Thoracic aorta (tissue), 2 donors: ENCODE results near the gene ZBTB40. TPM values are rescaled to one million over a fixed set of nuclear protein-coding genes. Genes with fewer than 3 reads are reported as not detected.

Source experiments
- ATAC-seq: fragments of 150-250 bp; one replicate; pipeline ENCODE4 v1.8.0; 2017; ENCODE audit warnings: low read depth; ENCODE audit not compliant: insufficient number of reproducible peaks, low FRiP score
- DNase-seq: peaks from one replicate; pipeline ENCODE4 v3.0.0-alpha.2; 2020; ENCODE audit warnings: low spot score
- H3K27ac ChIP-seq, 2 donors: fragments of 200-600 bp; sonication (generic); 1 replicate in 1 of 2; 2 replicates in 1 of 2; pipeline ENCODE4 v1.5.1; 2016; ENCODE audit warnings: mild to moderate bottlenecking in 2 of 2, moderate library complexity in 2 of 2
- H3K27me3 ChIP-seq: fragments of 200-600 bp; sonication (generic); replicated peaks from 2 replicates; pipeline ENCODE4 v1.6.0; 2016; ENCODE audit warnings: mild to moderate bottlenecking; ENCODE audit not compliant: insufficient read depth
- H3K36me3 ChIP-seq: fragments of 200-600 bp; sonication (generic); one replicate; pipeline ENCODE4 v1.5.1; 2016
- H3K4me1 ChIP-seq, 2 donors: fragments of 200-600 bp; sonication (generic); 1 replicate in 1 of 2; 2 replicates in 1 of 2; pipeline versions ENCODE4 v1.5.1 to v1.6.0; 2016; ENCODE audit warnings: low read depth in 2 of 2, mild to moderate bottlenecking in 1 of 2; ENCODE audit not compliant: control insufficient read depth in 1 of 2
- H3K4me3 ChIP-seq: fragments of 200-600 bp; sonication (generic); 2 replicates; pipeline ENCODE4 v1.5.1; 2016; ENCODE audit warnings: mild to moderate bottlenecking
- H3K9me3 ChIP-seq: fragments of 200-600 bp; sonication (generic); 2 replicates; pipeline ENCODE4 v1.5.1; 2016
- total RNA-seq, 2 donors: library from RNA; depleted of rRNA; stranded (reverse); fragments of >200 nt; gene quantifications; one replicate each; pipeline versions ENCODE4 v1.1.0 to v1.2.3, GENCODE V29; 2016
- TF ChIP-seq, protein P1 (sequence below): fragments of 200-600 bp; sonication (generic); IDR thresholded peaks from one replicate; pipeline ENCODE4 v1.5.1; 2019; ENCODE audit warnings: antibody characterized with exemption

ZBTB40 gene
- total RNA-seq, 2 donors from 2014 or later = 30.4 to 36.4 TPM

DNA sequence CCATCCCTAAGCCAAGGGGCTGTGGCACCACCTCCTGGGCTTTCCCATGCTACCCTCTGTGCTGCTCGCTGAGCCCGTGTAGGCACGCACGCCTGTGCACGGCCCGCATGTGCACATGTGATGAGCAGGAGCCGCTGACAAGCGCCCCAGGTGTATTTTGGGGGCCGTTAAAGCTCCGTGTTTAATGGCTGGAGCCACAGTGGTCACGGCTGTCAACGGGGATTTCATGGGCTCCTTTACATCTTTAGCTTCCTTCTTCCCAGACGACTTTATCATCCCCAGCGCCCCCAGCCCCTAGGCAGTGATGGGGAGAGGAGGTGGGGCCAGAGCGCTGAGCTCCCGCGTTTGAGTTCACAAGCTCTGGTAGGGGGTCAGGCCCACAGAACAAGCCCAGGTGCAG lies 99.9 kb downstream of the ZBTB40 start:
- TF ChIP-seq, protein P1, sequence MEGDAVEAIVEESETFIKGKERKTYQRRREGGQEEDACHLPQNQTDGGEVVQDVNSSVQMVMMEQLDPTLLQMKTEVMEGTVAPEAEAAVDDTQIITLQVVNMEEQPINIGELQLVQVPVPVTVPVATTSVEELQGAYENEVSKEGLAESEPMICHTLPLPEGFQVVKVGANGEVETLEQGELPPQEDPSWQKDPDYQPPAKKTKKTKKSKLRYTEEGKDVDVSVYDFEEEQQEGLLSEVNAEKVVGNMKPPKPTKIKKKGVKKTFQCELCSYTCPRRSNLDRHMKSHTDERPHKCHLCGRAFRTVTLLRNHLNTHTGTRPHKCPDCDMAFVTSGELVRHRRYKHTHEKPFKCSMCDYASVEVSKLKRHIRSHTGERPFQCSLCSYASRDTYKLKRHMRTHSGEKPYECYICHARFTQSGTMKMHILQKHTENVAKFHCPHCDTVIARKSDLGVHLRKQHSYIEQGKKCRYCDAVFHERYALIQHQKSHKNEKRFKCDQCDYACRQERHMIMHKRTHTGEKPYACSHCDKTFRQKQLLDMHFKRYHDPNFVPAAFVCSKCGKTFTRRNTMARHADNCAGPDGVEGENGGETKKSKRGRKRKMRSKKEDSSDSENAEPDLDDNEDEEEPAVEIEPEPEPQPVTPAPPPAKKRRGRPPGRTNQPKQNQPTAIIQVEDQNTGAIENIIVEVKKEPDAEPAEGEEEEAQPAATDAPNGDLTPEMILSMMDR = no peak
- no peaks in the 10 kb centered on the region for H3K36me3 ChIP-seq
- H3K9me3 ChIP-seq = no peaks in the 10 kb centered on the region
- ATAC-seq = no peak
- H3K4me1 ChIP-seq = peaks cover 0 to 6% of the 10 kb centered on the region in 2 donors
- DNase-seq = no peak
- no peaks in the 10 kb centered on the region for H3K27me3 ChIP-seq
- H3K4me3 ChIP-seq = no peak overlapping the region
- no peak overlapping the region for H3K27ac ChIP-seq

DNA sequence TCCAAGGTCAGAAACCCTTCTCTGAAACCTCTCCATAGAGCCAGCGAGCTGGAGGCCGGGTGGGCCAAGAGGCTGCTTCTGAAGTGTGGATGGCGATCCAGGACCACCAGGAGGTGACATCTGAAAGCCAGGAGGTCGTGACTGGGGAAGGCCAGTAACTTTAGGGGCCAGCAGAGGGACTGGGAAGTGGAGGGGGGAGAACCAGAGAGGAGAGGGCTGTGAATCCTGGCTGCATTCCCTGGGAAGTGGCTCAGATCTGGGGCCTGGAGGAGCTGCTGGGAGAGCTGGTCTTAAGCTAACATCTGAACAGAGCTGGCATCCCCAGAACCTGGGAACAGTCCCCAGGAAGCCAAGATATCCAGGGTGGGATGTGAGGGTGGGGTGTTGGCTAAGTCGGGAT lies 100.4 kb downstream of the ZBTB40 start:
- no peak overlapping the region for H3K27ac ChIP-seq
- peaks cover 0 to 6% of the 10 kb centered on the region in 2 donors for H3K4me1 ChIP-seq
- H3K27me3 ChIP-seq = no peaks in the 10 kb centered on the region
- H3K9me3 ChIP-seq = no peaks in the 10 kb centered on the region
- ATAC-seq (no peak), DNase-seq (no peak)
- TF ChIP-seq, protein P1 = no peak
- H3K4me3 ChIP-seq = no peak overlapping the region
- H3K36me3 ChIP-seq = no peaks in the 10 kb centered on the region

DNA sequence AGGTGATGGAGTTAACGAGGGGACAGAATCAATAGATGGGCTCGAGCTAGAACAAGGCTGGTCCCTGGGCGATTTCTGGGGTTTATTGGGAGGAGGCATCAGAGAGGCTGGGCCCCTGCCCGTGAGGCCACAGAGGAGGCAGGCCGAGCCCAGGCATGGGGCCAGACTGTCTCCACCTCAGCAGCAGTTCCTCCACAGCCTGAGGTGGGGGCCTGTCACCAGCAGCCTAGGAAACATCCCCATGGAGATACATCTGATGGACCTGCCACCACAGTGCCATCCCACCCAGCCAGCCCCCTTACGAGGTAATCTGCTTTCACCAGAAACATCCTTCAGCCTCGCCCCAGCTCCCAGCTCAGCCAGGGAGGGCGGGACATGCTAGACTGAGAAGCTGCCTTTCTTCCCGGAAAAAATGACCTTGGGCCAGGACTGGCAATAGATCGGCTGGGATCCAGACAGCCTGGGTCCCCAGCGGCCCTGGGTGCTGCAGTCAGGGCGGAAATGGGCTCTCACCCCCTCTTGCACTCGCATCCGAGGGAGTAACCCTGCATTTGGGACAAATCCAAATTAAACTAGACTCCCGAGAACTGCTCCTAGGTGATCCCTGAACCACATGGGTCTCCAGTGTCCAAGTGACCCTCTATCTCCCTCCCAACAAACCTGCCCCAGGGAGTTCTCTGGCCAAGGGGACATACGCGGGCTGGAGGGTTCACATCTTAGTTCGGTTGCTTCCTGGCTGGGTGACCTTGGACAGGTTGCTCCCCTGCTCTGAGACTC lies 101.6 kb downstream of the ZBTB40 start:
- peaks cover 0 to 6% of the 10 kb centered on the region in 2 donors for H3K4me1 ChIP-seq
- TF ChIP-seq, protein P1 = no peak
- no peaks in the 10 kb centered on the region for H3K36me3 ChIP-seq
- ATAC-seq (no peak), DNase-seq (no peak)
- H3K27ac ChIP-seq = no peak overlapping the region
- H3K9me3 ChIP-seq = no peaks in the 10 kb centered on the region
- no peak overlapping the region for H3K4me3 ChIP-seq
- H3K27me3 ChIP-seq = no peaks in the 10 kb centered on the region

DNA sequence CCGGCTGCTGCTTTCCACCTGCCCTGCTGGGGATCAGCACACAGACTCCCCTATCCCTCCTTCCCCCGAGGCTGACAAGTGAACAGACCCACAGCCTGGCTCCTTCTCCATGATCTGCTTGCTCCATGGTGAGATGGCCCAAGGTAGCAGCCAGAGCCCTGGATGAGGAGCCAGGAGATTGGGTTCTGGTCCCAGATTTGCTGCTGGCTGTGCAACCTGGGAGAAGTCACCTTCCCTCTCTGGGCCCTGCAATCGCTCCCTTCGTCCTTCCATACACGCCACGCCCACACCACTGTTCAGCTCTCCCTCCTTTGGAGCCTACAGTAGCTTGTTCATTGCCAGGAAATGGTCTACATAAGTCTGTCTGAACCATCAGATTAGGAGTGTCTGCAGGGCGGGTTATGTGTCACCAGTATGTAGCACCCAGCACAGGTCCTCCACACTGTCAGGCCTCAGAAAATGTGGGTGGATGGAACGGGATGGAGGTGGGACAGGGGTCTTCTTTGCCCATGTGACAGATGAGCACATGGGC lies 102.4 kb downstream of the ZBTB40 start:
- TF ChIP-seq, protein P1 = no peak
- no peaks in the 10 kb centered on the region for H3K9me3 ChIP-seq
- H3K36me3 ChIP-seq = no peaks in the 10 kb centered on the region
- no peaks in the 10 kb centered on the region for H3K27me3 ChIP-seq
- no peak overlapping the region for H3K4me3 ChIP-seq
- no peak overlapping the region for H3K27ac ChIP-seq
- ATAC-seq = no peak
- peaks cover 0 to 6% of the 10 kb centered on the region in 2 donors for H3K4me1 ChIP-seq
- no peak for DNase-seq

DNA sequence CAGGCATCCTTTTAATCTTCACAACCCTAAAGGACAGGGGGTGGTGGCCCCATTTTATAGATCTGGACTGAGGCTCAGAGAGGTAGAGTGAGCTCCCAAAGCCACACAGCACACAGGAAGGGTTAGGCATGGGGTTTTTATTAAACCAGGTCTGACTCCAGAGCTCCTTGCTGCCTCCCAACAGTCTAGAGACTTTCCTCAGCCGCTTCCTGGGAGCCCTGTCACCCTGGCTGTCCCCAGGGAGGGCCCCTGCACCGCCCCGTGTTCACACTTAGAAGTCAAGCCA lies 103.7 kb downstream of the ZBTB40 start:
- TF ChIP-seq, protein P1 = no peak
- Histone ChIP-seq H3K4me1 (peaks cover 0 to 6% of the 10 kb centered on the region in 2 donors), H3K4me3 (no peak overlapping the region), H3K9me3 (no peaks in the 10 kb centered on the region), H3K36me3 (no peaks in the 10 kb centered on the region), H3K27ac (no peak overlapping the region), H3K27me3 (no peaks in the 10 kb centered on the region)
- ATAC-seq (no peak), DNase-seq (no peak)
